NCI-H510A (cell line): ENCODE results near the gene IMMT.
"Not testable (repeated sequence)": the region's sequence is repeated elsewhere in the genome, so short reads cannot be mapped to it uniquely, and the experiment has no call there.

Source experiments
- DNase-seq: peaks from one replicate; lab custom pipeline; 2025; lab: John Stamatoyannopoulos, UW

IMMT gene

GRCh38 chr2:86226070-86226469 lies 30.8 kb upstream of the IMMT start:
- DNase-seq = no peak

DNA sequence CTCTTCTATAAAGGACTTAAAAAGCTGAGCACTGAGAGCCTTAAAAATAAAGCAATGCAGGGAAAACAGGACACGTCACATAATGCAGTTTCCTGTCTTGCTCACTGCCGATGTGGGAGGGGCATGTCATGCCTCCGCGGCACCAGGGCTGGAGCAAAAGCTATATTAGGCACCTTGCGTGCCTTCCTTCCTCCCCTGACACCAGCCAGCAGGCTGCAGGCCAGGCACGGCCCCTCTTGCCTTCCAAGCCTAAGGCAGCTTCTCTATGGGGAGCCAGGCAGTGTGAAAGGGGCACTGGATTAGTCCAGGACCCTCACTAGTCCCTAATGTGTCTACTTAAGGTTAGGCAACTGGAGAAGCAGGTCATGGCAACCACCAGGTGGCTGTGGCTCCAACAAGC lies 30.3 kb upstream of the IMMT start:
- no peak for DNase-seq

DNA sequence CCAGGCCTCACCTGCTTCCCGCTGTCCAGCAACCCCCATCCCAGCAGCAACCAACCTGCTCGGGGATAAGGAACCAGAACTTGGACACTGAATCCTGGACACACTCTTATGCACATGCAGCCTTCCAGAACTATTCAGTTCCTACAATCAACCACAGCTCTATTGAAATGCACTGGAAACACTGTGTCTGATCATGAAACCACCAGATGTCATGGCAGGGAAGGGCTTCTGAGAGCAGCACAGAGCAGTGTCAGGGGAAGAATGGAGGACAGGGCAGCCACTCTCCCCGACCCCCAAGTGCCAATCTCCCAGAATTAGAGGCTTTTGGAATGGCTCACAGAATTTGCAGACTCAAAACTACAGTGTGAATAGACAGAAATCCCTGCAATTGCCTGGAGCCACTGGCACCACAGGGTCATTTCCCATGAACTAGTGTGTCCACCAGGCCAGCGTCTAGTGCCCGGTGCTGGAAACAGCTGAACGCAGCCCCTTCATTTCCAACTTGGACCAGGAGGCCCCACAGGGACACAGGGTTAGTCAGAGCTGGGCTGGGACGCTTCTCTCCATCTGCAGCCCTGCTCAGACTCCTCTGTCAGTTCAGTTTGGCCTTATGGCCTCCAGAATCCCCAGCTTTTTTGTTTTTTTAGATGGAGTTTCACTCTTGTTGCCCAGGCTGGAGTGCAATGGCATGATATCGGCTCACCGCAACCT lies 29.5 kb upstream of the IMMT start:
- no peak for DNase-seq

DNA sequence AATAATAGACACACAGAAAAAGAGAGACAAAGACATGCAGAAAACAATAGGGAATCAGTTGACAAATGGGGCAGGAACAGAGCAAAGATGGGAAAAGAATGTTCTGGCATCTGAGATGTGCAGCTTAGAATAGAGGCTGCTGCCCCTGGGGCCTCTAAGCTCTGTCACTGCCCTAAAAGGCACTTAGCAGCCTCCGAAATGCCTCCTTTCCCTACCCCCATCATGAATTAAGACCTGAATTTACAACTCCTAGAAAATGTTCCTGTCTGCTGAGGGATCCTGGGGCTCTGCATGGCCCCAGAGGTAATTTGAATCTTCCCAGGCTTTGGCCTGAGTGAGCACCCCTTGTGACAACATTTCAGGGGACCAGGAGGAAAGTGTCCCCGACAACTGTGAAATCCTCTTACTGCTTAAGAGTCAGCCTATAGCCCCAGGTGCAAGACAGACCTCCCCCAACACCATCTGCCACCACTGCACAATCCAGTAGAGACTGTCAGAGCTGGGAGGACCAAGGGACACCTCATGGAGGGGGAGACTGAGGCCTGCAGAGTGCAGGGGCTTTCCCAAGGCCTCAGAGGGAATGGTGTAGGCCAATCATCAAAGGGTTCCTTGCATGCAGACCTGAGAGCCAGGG lies 28.8 kb upstream of the IMMT start:
- DNase-seq = no peak

DNA sequence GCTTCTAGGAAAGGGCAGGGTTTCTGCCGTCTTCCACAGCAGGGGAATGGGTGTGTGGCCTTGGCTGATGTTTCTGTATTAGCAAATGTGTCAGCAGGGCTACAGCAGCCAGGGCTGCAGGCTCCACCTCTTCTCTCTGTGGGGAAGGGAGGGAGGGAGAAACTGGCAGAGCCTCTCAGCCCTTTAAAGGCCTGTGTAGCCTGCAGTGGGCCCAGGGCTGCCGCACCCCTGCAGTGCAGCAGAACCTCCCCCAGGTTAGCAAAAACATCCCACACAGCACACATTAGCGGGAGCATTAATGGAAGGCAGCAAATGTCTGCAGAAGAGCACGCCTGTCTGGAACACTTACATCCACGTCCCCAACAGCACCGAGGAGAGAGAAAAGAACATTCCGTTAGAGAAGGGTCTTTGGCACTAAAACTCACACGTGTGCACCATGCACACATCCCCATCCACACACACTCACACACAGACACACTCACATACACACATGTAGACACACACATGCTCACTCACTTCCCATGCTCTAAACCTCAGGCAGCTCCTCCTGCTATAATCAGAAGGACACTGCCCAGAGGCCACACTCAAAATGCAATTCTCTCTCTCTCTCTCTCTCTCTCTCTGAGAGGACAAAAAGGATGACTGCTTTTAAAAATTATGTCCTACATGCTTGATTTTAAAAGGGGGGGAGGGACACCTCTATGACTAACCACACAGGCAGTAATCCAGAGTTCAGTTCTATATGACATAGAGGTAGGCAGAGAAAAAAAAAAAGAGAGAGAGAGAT lies 28.1 kb upstream of the IMMT start:
- DNase-seq = no peak

DNA sequence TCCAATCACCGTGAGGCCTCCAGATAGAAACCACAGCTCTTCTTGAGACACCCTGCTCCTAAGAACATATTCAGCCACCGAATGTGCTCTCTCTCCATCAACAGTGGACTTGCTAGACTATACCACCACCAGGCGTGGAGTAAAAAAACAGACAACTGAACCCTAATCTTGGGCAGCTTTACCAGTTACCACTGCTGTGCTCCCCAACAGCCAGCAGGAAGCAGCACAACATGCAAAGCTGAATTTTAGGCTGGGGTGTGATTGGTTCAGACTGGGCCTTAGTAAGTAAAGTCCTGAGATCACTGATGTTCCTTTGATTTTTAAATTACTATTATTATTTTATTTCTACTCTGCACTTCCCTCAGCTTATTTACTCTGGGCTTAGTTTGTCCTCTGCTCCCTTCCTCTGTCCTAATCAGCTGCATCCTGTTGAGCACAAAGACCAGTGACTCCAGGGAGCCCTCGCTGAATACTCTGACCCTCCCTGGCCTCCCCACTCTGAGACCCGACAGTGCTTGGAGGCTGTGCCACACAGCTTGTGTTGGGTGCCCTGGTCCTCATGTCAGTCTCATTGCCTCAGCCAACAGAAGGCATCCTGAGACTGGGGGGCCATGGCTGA lies 25.9 kb upstream of the IMMT start:
- no peak for DNase-seq

- DNase-seq = no peak
Measured at GRCh38 chr2:86219896-86220295, 24.6 kb upstream of the IMMT start.

DNA sequence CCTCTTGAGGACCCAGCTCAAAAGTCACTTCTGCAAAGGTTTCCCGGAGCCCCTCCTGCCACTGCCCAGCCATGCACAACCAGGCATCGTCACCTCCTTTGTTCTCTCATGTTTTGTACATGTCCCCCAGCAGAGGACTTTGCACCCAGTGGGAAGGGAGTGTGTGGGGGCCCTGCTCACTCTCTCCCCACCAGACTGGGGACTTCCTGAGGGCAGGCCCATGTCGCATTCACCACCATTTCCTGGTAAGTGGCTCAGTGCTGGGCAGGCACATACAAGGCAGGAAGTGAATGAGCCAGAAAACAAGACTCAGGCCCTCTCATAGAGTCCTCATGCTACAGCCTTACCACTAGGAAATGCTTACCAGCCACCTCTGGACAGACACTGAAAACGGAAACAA lies 22.9 kb upstream of the IMMT start:
- DNase-seq = no peak

DNA sequence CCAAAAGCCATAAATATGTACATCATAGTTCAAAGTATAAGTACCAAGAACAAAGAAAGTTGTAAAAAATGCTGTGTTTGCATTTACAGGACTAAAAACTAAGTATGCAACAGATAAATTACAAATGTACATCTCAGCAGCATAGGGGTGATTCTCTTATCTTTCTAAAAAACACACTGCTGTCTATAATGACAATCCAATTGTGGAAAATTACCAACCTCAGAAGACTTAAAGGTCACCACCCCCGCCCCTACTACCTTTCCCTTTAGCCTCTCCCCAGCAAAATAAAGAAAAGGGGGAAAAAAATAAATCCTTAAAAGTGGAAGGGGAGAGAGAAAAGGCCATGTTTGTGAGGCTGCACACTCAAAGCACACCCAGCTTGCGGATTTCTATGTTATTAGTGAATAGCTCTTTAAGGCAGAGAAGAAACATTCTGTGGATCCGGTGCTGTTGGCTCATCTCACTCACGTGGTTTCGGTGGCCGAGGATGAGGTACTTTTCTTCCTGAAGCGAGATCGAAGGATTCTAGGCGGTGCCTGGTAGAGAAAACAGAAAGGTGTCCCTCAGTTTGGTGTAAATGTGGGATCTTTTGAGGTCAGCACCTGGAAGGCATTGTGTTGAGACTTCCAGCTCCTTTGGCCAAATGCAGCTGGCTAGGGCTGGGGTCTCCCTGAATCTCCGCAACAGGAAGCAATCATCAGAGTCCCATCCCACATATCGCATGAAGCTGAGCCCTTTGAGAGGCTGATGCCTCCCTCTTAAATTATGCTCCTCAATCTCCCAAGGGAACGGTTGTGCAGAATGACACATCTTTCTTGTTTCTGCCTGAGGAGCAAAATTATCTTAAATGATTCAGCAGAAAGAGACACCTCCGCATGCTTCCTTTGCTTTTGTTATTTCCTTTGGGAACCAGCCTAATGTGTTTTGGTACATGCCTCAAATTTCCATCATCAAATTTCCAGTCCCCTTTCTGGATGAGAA lies 21.6 kb upstream of the IMMT start:
- no peak for DNase-seq

DNA sequence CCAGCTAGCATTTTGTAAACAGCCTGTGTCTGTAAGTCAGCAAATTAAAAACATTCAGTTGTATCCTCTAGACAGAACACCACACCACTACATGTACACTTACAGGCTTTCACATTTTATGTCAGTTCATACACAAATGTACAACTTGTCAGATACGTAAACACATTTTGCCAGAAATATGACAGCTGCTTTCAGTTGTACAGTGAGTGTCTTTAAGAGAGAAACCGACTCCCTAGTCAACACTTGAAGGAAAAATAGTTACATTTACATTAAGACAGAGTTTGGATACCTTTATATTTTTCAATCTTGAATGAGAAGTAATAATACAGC lies 19.2 kb upstream of the IMMT start:
- no peak for DNase-seq

DNA sequence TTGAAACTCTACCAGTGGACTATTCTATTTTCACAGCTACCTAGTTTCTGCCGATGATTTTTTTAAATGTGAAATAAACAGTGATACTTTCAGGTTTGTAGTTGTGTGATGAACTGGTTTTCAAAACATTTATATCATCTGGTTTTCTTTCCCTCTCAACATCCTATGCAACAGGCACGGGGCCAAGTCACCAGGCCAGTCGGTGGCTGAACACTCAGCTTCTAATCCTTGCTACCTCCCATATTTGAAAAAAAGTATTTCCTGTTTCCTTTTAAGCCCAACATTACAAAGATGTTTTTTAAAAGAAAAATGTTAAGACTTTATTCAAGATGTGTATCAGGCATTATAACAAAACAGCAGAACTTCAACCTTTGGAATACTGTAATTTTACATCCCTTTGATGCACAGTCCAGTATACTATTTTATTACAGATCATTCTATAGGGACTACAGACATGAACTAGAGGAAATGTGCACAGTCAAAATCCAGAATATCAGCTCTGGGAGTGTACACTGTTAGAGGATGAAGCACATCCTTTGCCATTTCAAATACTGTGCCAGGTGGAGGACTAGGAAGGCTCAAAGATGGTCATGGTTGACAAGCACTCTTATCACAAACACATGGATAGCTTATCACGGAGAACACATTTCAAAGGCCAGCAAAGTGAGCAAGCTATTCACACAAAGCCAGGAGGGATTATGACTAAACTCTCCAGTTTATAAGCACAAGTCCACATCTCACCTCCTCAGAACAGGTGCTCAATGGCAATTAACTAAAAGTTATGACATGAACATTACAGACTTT lies 18.6 kb upstream of the IMMT start:
- DNase-seq = no peak

DNA sequence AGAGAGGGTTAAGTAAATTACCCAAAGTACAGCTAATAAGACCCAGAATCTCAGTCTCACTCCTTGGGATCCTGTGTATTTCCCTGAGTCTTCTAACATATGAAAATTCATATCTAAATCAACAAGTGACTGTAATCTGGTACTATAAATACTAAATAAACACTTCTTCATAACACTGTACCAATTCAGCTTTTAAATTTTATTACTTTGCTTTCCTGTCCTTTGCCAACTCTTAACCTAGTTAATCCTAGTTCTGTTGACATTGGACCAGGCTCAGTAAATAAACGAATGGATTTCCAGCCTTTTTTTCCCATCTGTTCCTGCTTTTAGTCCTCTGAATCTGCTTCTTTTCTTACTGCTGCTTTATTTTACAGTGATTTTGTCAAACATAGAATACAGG lies 17.8 kb upstream of the IMMT start:
- no peak for DNase-seq

GRCh38 chr2:86211796-86212188 lies 16.5 kb upstream of the IMMT start:
- DNase-seq = no peak

DNA sequence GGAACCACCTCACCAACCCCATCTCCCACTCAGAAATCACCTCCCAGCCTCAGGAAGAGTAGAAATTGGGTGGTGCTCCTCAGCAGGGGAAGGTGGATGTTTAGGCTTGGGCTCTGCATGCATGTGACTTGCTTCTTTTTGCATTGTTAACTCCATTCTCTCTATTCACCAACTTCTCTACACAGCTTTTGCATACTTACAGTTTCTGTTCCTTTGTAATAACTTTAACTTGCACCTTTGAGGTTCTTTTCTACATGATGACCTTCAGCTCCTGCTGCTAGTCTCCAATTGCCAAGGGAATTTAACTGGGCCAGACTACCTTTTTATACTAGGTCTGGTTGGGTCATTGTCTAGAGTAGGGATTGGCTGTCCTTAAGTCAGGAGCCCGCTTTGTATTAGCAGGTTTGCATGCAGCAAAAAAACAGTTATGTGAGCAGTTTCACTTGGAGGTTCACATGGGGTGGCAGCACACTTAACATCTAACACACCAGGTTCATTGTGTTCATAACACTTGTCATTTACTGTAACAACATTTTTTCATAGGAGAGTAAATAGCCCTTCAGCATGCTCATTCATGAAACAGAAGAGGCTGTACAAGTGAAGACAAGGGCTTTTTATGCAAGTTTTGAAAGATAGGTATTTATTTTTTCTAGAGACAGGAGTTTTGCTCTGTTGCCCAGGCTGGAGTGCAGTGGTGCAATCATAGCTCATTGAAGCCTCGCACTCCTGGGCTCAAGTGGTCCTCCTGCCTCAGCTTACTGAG lies 16.0 kb upstream of the IMMT start:
- DNase-seq = no peak

- no peak for DNase-seq
Measured at GRCh38 chr2:86204458-86204857, 9.2 kb upstream of the IMMT start.

GRCh38 chr2:86203614-86204013 lies 8.4 kb upstream of the IMMT start:
- DNase-seq = no peak

DNA sequence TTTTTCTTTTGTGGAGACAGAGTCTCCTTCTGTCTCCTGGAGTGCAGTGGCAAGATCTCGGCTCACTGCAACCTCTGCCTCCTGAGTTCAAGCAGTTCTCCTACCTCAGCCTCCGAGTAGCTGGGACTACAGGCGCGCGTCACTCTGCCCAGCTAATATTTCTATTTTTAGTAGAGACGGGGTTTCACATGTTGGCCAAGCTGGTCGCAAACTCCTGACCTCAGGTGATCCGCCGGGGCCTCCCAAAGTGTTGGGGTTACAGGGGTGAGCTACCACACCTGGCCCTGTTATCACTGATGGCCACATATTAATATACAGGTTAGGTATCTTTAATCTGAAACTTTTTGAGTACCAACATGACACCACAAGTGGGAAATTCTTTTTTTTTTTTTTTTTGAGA lies 7.4 kb upstream of the IMMT start:
- no peak for DNase-seq

- DNase-seq = no peak
Measured at GRCh38 chr2:86202336-86202692, 7.1 kb upstream of the IMMT start.

GRCh38 chr2:86201671-86202335 lies 6.5 kb upstream of the IMMT start:
- DNase-seq = no peak

- not testable (repeated sequence) for DNase-seq
Measured at GRCh38 chr2:86200564-86200963, 5.3 kb upstream of the IMMT start.
